ENCODE results near the gene TSC22D1. TPM values are rescaled to one million over a fixed set of nuclear protein-coding genes. Genes with fewer than 3 reads are reported as not detected.

Gene TSC22D1
- total RNA-seq, 4 donors from 2014 or later, result 153 to 200 (median 182) TPM

DNA sequence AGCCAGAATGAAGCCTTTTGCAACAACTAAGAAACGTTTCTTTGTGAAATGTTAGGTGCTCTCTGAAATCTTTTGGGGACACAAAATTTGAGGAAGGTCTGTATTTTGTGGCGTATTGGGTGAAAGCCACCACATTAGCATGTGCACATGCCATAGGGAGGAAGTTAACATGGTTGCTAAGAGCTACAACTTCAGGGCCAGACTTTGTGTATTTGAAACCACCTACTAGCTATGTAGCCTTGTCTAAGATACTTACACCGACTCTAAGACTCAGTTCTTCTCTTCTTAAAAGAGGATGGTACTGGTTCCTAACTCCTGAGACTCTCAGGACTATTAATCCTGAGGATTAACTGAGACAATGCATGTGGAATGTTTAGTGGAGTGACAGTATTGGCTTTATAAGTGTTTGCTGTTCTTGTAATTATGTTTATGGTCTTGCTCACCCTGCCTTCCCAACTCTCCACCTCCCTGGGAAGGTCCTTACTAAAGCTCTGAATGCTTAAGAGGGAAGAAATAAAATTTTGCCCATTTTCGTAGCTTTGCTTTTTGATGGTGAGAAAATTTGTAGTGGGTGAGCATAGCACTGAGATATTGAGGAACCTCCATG, 187.0 kb downstream of the TSC22D1 start:
- no peak for DNase-seq
- TF ChIP-seq, protein P1, sequence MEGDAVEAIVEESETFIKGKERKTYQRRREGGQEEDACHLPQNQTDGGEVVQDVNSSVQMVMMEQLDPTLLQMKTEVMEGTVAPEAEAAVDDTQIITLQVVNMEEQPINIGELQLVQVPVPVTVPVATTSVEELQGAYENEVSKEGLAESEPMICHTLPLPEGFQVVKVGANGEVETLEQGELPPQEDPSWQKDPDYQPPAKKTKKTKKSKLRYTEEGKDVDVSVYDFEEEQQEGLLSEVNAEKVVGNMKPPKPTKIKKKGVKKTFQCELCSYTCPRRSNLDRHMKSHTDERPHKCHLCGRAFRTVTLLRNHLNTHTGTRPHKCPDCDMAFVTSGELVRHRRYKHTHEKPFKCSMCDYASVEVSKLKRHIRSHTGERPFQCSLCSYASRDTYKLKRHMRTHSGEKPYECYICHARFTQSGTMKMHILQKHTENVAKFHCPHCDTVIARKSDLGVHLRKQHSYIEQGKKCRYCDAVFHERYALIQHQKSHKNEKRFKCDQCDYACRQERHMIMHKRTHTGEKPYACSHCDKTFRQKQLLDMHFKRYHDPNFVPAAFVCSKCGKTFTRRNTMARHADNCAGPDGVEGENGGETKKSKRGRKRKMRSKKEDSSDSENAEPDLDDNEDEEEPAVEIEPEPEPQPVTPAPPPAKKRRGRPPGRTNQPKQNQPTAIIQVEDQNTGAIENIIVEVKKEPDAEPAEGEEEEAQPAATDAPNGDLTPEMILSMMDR (IDR thresholded peaks at IDR 0.05), result no peak
- no peak for TF ChIP-seq POLR2A (IDR thresholded peaks at IDR 0.05)
- intact Hi-C loops (cut with DNase I; ENCODE audit: low total_unique reads), result no loop called here

DNA sequence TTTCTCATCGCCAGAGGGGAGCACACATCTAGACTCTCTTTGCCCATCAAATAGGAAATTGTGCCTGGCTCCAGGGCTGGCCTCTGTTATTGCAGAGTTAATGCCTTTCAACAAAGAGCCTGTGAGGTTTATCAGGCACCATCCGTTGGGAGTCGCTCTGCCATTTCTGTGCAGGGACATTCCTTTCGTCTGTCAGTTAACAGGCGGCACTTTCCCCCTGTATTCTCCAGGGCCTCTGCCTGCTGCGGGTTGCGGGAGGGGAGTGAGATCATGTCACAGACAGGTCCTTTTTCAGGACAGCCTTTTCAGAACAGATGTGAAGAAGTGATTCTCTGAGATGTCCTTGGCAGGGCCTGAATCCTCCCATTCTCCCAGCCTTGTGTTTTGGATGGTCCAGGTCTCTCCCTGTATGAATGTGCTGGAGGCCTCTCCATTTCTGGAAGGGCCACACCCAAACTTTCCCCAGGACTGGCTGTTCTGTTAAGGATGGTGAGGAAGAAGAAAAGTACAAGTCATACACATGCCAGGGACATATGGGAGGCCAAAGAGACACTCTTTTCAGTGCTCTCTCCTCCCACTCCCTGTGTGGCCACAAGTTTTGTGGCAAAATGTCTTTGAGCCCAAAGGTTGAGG, 187.6 kb downstream of the TSC22D1 start:
- intact Hi-C loops (cut with DNase I; ENCODE audit: low total_unique reads), result no loop called here
- no peak for DNase-seq
- Histone ChIP-seq H3K27me3 (no peaks in the 10 kb centered on the region), H3K36me3 (no peaks in the 10 kb centered on the region), H3K4me3 (no peak overlapping the region), H3K9me3 (no peaks in the 10 kb centered on the region), H3K4me1 (no peaks in the 10 kb centered on the region), H3K27ac (no peak overlapping the region)
- TF ChIP-seq, protein P1 (IDR thresholded peaks at IDR 0.05), result no peak
- no peak for TF ChIP-seq POLR2A (IDR thresholded peaks at IDR 0.05)

More for the DNA sequence above, 187.0 kb downstream of the TSC22D1 start:
- Histone ChIP-seq H3K36me3 (no peaks in the 10 kb centered on the region), H3K4me1 (no peaks in the 10 kb centered on the region), H3K4me3 (no peak overlapping the region), H3K27me3 (no peaks in the 10 kb centered on the region), H3K27ac (no peak overlapping the region), H3K9me3 (no peaks in the 10 kb centered on the region)

- H3K27me3 ChIP-seq, result no peaks in the 10 kb centered on the region
- DNase-seq, result no peak
- TF ChIP-seq, protein P1 (IDR thresholded peaks at IDR 0.05), result no peak
- no peak for TF ChIP-seq POLR2A (IDR thresholded peaks at IDR 0.05)
- no peaks in the 10 kb centered on the region for H3K36me3 ChIP-seq
- H3K27ac ChIP-seq, result no peak overlapping the region
- H3K4me3 ChIP-seq, result no peak overlapping the region
- no peaks in the 10 kb centered on the region for H3K4me1 ChIP-seq
- H3K9me3 ChIP-seq, result no peaks in the 10 kb centered on the region
- intact Hi-C loops (cut with DNase I; ENCODE audit: low total_unique reads), result no loop called here
Observed at GRCh38 chr13:44386913-44387556, 189.1 kb downstream of the TSC22D1 start.

DNA sequence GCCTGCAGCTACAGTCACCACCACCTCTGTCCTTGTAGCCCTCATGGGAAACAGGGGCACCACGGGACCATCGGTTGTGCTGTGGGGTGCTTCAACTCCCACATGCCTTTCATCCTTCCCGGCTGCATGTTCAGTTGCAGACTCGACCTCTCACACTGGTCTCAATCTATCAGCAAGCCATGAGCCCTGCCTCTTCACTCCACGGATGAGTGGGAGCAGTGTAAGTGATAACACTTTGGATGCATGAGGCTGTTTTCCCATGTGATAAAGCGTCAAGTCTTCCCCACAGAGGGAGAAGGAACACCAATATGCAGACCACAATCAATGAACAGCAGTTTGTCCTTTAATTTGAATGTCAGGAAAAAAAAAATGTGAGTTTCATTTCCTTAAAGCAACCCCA, 190.3 kb downstream of the TSC22D1 start:
- H3K36me3 ChIP-seq, result no peaks in the 10 kb centered on the region
- H3K27ac ChIP-seq, result no peak overlapping the region
- no peak for DNase-seq
- intact Hi-C loops (cut with DNase I; ENCODE audit: low total_unique reads), result no loop called here
- no peaks in the 10 kb centered on the region for H3K4me1 ChIP-seq
- no peaks in the 10 kb centered on the region for H3K9me3 ChIP-seq
- no peak overlapping the region for H3K4me3 ChIP-seq
- no peak for TF ChIP-seq POLR2A (IDR thresholded peaks at IDR 0.05)
- TF ChIP-seq, protein P1 (IDR thresholded peaks at IDR 0.05), result no peak
- no peaks in the 10 kb centered on the region for H3K27me3 ChIP-seq

DNA sequence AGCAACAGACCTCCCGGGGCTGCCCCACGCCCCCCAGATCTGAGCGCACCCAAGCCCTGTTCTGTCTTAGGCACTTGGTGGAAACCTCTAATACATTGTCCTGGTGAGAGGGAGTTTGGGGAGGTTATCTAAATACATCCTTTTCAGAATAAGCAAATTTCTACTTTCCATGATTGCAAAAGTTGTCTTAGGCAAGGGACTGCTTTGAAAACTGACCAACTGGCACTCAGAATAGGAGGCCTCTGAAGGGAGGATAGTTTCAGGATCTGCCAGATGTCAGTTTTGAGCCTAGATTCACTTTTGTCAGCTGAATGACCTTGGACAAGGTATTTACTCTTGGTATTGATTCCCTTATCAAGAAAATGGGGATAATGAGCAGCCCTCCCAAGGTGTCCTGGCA, 190.7 kb downstream of the TSC22D1 start:
- no peaks in the 10 kb centered on the region for H3K9me3 ChIP-seq
- no peak for DNase-seq
- no peak overlapping the region for H3K27ac ChIP-seq
- H3K27me3 ChIP-seq, result no peaks in the 10 kb centered on the region
- intact Hi-C loops (cut with DNase I; ENCODE audit: low total_unique reads), result no loop called here
- no peak overlapping the region for H3K4me3 ChIP-seq
- H3K4me1 ChIP-seq, result no peaks in the 10 kb centered on the region
- no peaks in the 10 kb centered on the region for H3K36me3 ChIP-seq
- TF ChIP-seq POLR2A (IDR thresholded peaks at IDR 0.05), result no peak
- TF ChIP-seq, protein P1 (IDR thresholded peaks at IDR 0.05), result no peak
